Measurements from ENCODE around the gene FKBP14. TPM values are rescaled to one million over a fixed set of nuclear protein-coding genes. Genes with fewer than 3 reads are reported as not detected.

FKBP14 gene
- total and polyA plus RNA-seq, 9 of the 15 experiments (the other 6 are each of a cell fraction or from before 2014, with no cell fraction given) = 5.3 to 27.9 (median 14.3) TPM

- no peak for TF ChIP-seq HNRNPH1 (optimal IDR thresholded peaks at IDR 0.05; ENCODE audit: low read depth, low read length)
- peak in 1 of 2 experiments; percentile 73; a peak in 1 of 4 replicates for TF ChIP-seq TEAD1 (CRISPR knock-in tag; IDR thresholded peaks at IDR 0.05)
- TF ChIP-seq, protein P1, sequence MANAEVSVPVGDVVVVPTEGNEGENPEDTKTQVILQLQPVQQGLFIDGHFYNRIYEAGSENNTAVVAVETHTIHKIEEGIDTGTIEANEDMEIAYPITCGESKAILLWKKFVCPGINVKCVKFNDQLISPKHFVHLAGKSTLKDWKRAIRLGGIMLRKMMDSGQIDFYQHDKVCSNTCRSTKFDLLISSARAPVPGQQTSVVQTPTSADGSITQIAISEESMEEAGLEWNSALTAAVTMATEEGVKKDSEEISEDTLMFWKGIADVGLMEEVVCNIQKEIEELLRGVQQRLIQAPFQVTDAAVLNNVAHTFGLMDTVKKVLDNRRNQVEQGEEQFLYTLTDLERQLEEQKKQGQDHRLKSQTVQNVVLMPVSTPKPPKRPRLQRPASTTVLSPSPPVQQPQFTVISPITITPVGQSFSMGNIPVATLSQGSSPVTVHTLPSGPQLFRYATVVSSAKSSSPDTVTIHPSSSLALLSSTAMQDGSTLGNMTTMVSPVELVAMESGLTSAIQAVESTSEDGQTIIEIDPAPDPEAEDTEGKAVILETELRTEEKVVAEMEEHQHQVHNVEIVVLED (CRISPR knock-in tag; IDR thresholded peaks at IDR 0.05) = peak; percentile 55
- no peak for TF ChIP-seq PML (IDR thresholded peaks at IDR 0.05; ENCODE audit: low read length)
- TF ChIP-seq BRD4 (IDR thresholded peaks at IDR 0.05) = no peak
- peak; percentile 82 for TF ChIP-seq RB1 (IDR thresholded peaks at IDR 0.05; ENCODE audit: low read depth)
- TF ChIP-seq MAZ (CRISPR knock-in tag; conservative IDR thresholded peaks at IDR 0.05 in 1 of 2, IDR thresholded peaks at IDR 0.05 in 1 of 2) = peak; percentile 70 to 77
- no peak for TF ChIP-seq ZKSCAN8 (CRISPR knock-in tag; IDR thresholded peaks at IDR 0.05)
- TF ChIP-seq TAF15 (IDR thresholded peaks at IDR 0.05; ENCODE audit: low read depth, low read length) = no peak
- no peak for TF ChIP-seq POLR3A (IDR thresholded peaks at IDR 0.05; ENCODE audit: borderline replicate concordance, extremely low read depth, insufficient read depth, insufficient read length)
- TF ChIP-seq MYC (IDR thresholded peaks at IDR 0.05; ENCODE audit: low read depth, low read length) = peak; percentile 56
- no peak for TF ChIP-seq MYC (CRISPR knock-in tag; IDR thresholded peaks at IDR 0.05; ENCODE audit: borderline replicate concordance, low read depth)
- TF ChIP-seq NR2C2 (CRISPR knock-in tag; IDR thresholded peaks at IDR 0.05) = no peak
- peak; percentile 73 for TF ChIP-seq NR2C2 (tag; IDR thresholded peaks at IDR 0.05)
- TF ChIP-seq OTX1 (CRISPR knock-in tag; IDR thresholded peaks at IDR 0.05) = no peak
- 0 out of 2 replicates have a peak, but pooled peaks have one; percentile 33 for TF ChIP-seq PKNOX1 (IDR thresholded peaks at IDR 0.05)
- TF ChIP-seq VEZF1 (CRISPR knock-in tag; IDR thresholded peaks at IDR 0.05) = 0 out of 2 replicates have a peak, but pooled peaks have one; percentile 42
- TF ChIP-seq ZNF431 (CRISPR knock-in tag; IDR thresholded peaks at IDR 0.05) = 0 out of 2 replicates have a peak, but pooled peaks have one; percentile 31
- TF ChIP-seq ZNF263 (CRISPR knock-in tag; IDR thresholded peaks at IDR 0.05; ENCODE audit: borderline replicate concordance) = peak; percentile 64; the same call in 1 of the 2 replicates
- TF ChIP-seq DLX4 (CRISPR knock-in tag; IDR thresholded peaks at IDR 0.05) = no peak
- TF ChIP-seq ATF7 (IDR thresholded peaks at IDR 0.05) = peak; percentile 47; the same call in 1 of the 2 replicates
- no peak for TF ChIP-seq ZNF175 (CRISPR knock-in tag; IDR thresholded peaks at IDR 0.05; ENCODE audit: low read depth)
- TF ChIP-seq HDAC3 (IDR thresholded peaks at IDR 0.05; ENCODE audit: borderline replicate concordance, partially characterized antibody) = no peak
- TF ChIP-seq ZNF316 (IDR thresholded peaks at IDR 0.05) = no peak
- TF ChIP-seq YBX1 (IDR thresholded peaks at IDR 0.05) = no peak
- no peak for TF ChIP-seq IRF2 (CRISPR knock-in tag; IDR thresholded peaks at IDR 0.05)
These were observed 1.8 kb upstream of the FKBP14 start, which contains the start of gene PLEKHA8 (continued) for GRCh38 chr7:30028216-30028748.
